OCI-LY3 (cell line): ENCODE measurements around the gene ABCB6.

Experiments used
- H2AFZ ChIP-seq: fragments of 200-600, 300-600 bp; shearing (Covaris generic); 2 replicates; pipeline ENCODE4 v1.6.0; 2014; ENCODE audit warnings: antibody characterized with exemption, low read depth, low read length
- H3K27ac ChIP-seq: fragments of 200-600, 300-600 bp; sonication (generic); 2 replicates; pipeline ENCODE4 v1.5.1; 2014; ENCODE audit warnings: mild to moderate bottlenecking, low read length, moderate library complexity, mixed read lengths
- H3K27me3 ChIP-seq: fragments of 200-600, 300-600 bp; sonication (generic); 2 replicates; pipeline ENCODE4 v1.6.1; 2014; ENCODE audit warnings: low read depth, low read length, mixed read lengths
- H3K36me3 ChIP-seq: fragments of 200-600, 300-600 bp; sonication (generic); replicated peaks from 2 replicates; pipeline ENCODE3; 2014; ENCODE audit warnings: low read depth, low read length, mixed read lengths
- H3K4me1 ChIP-seq: fragments of 300-600, 200-600 bp; sonication (generic); 2 replicates; pipeline ENCODE4 v1.6.1; 2014; ENCODE audit warnings: low read length, mixed read lengths
- H3K4me2 ChIP-seq: fragments of 200-600, 300-600 bp; sonication (generic); 2 replicates; pipeline ENCODE4 v1.6.1; 2014; ENCODE audit warnings: low read length, mixed read lengths
- H3K4me3 ChIP-seq: fragments of 300-600, 200-600 bp; sonication (generic); 2 replicates; pipeline ENCODE4 v1.5.1; 2014; ENCODE audit warnings: antibody characterized with exemption, mild to moderate bottlenecking, low read length, moderate library complexity
- H3K79me2 ChIP-seq: fragments of 300-600, 200-600 bp; shearing (Covaris generic); 2 replicates; pipeline ENCODE4 v1.6.1; 2014; ENCODE audit warnings: mild to moderate bottlenecking, low read length, mixed read lengths
- H3K9ac ChIP-seq: fragments of 300-600, 200-600 bp; shearing (Covaris generic); 2 replicates; pipeline ENCODE4 v1.6.0; 2014; ENCODE audit warnings: mild to moderate bottlenecking, low read length, moderate library complexity
- H3K9me3 ChIP-seq: fragments of 200-600, 300-600 bp; shearing (Covaris generic); 2 replicates; pipeline ENCODE4 v1.6.1; 2014; ENCODE audit warnings: low read length, mixed read lengths; ENCODE audit not compliant: insufficient read depth
- H4K20me1 ChIP-seq: fragments of 200-600, 300-600 bp; sonication (generic); 2 replicates; pipeline ENCODE4 v1.6.1; 2016; ENCODE audit warnings: low read length, mixed read lengths; ENCODE audit not compliant: insufficient read depth
- EZH2phosphoT487 ChIP-seq: fragments of 200-600 bp; shearing (Covaris generic); IDR thresholded peaks from 2 replicates; pipeline ENCODE4 v1.6.1; 2018; ENCODE audit warnings: antibody characterized with exemption, mixed run types, low read depth
- TF ChIP-seq, protein P1 (sequence below): fragments of 200-600, 300-600 bp; sonication (generic); IDR thresholded peaks from 2 replicates; pipeline ENCODE4 v1.5.1; 2014; ENCODE audit warnings: antibody characterized with exemption, low read length, low read depth

ABCB6 gene

GRCh38 chr2:219218732-219219701 is at the start of gene ABCB6:
Gene ABCB6 (minus strand): TSS chr2:219218958. CDS start chr2:219218673, 285 bp downstream.
- Histone ChIP-seq H3K4me1 (no peaks in the 10 kb centered on the region), H3K9ac (no peak within 1 kb of the TSS), H3K36me3 (peaks cover 1% of the 10 kb centered on the region), H3K27ac (no peak within 1 kb of the TSS), H3K79me2 (no peaks in the 10 kb centered on the region), H3K27me3 (no peaks in the 10 kb centered on the region), H3K9me3 (no peaks in the 10 kb centered on the region), H2AFZ (no peak within 1 kb of the TSS), H3K4me3 (no peak within 1 kb of the TSS), H4K20me1 (no peaks in the 10 kb centered on the region), H3K4me2 (no peak within 1 kb of the TSS)
- TF ChIP-seq, protein P1, sequence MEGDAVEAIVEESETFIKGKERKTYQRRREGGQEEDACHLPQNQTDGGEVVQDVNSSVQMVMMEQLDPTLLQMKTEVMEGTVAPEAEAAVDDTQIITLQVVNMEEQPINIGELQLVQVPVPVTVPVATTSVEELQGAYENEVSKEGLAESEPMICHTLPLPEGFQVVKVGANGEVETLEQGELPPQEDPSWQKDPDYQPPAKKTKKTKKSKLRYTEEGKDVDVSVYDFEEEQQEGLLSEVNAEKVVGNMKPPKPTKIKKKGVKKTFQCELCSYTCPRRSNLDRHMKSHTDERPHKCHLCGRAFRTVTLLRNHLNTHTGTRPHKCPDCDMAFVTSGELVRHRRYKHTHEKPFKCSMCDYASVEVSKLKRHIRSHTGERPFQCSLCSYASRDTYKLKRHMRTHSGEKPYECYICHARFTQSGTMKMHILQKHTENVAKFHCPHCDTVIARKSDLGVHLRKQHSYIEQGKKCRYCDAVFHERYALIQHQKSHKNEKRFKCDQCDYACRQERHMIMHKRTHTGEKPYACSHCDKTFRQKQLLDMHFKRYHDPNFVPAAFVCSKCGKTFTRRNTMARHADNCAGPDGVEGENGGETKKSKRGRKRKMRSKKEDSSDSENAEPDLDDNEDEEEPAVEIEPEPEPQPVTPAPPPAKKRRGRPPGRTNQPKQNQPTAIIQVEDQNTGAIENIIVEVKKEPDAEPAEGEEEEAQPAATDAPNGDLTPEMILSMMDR = no peak
- TF ChIP-seq EZH2phosphoT487 = no peak

DNA sequence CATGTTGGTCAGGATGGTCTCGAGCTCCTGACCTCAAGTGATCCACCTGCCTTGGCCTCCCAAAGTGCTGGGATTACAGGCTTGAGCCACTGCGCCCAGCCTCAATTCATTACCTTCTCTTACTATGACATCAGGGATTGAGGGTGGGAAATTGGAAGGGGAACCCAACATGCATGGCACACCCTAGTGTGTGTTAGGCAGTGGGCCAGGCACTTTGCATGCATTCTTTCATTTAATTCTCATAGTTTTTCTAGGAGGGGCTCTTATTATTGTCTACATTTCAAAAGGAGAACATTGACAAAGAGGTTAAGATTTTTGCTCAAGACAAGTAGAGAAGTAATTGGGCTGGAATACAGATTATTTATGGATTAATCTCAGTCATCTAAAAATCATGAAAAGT is 49.5 kb upstream of the ABCB6 start:
- Histone ChIP-seq H3K9ac (no peak overlapping the region), H3K79me2 (no peaks in the 10 kb centered on the region), H3K27me3 (no peaks in the 10 kb centered on the region), H4K20me1 (no peaks in the 10 kb centered on the region), H3K4me3 (no peak overlapping the region), H3K4me1 (no peaks in the 10 kb centered on the region), H3K4me2 (no peak overlapping the region), H3K9me3 (no peaks in the 10 kb centered on the region), H2AFZ (no peak overlapping the region), H3K36me3 (no peaks in the 10 kb centered on the region), H3K27ac (no peak overlapping the region)
- TF ChIP-seq, protein P1 = no peak
- TF ChIP-seq EZH2phosphoT487 = no peak

DNA sequence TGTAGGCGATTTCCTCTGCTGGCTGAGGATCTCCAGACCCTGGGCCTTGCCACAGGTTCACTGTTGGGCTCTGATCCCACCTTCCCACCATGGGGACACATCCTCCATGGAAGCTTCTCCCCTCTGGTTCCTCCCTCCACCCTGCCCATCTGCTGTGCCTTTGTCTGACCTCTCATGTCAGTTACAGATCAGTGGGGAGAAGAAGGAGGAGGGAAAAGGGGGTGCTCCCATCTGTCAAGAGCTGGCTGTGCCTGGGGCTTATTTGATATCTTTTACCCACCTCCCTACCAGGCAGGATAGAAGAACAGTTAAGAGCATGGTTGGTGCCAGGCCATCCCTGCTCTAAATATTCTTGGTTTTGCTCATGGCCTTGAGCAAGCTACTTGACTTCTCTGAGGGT is 48.1 kb upstream of the ABCB6 start:
- no peaks in the 10 kb centered on the region for H3K27me3 ChIP-seq
- H3K9me3 ChIP-seq = no peaks in the 10 kb centered on the region
- no peaks in the 10 kb centered on the region for H3K79me2 ChIP-seq
- H2AFZ ChIP-seq = no peak overlapping the region
- H3K4me2 ChIP-seq = no peak overlapping the region
- H4K20me1 ChIP-seq = no peaks in the 10 kb centered on the region
- no peak overlapping the region for H3K9ac ChIP-seq
- H3K36me3 ChIP-seq = no peaks in the 10 kb centered on the region
- no peak for TF ChIP-seq EZH2phosphoT487
- TF ChIP-seq, protein P1 = no peak
- no peaks in the 10 kb centered on the region for H3K4me1 ChIP-seq
- no peak overlapping the region for H3K27ac ChIP-seq
- H3K4me3 ChIP-seq = no peak overlapping the region

DNA sequence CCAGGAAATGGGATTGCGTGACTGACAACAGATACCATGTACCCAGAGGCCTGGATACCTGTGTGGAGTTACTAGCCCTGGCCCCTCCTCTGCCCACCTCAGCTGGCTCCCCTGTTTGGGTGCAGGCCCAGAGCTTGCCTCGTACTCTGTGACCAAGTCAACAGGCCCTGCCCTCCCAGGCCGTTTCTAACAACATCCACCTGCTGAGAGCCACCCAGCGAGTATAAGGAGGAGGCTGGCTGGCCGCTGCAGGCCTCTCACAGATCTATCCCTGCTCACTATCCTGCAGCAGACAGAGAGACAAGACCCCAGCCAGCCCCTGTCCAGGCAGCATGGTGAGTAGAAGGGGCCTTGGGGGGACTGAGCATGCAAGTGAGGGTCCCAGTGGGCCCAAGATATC is 47.5 kb upstream of the ABCB6 start:
- Histone ChIP-seq H3K79me2 (no peaks in the 10 kb centered on the region), H3K27ac (no peak overlapping the region), H3K9me3 (no peaks in the 10 kb centered on the region), H3K4me3 (no peak overlapping the region), H3K4me1 (no peaks in the 10 kb centered on the region), H4K20me1 (no peaks in the 10 kb centered on the region), H3K4me2 (no peak overlapping the region), H3K27me3 (no peaks in the 10 kb centered on the region), H3K36me3 (no peaks in the 10 kb centered on the region), H2AFZ (no peak overlapping the region), H3K9ac (no peak overlapping the region)
- TF ChIP-seq EZH2phosphoT487 = no peak
- TF ChIP-seq, protein P1 = no peak
